GM04503 (cell line): ENCODE measurements around the gene C1R.

Experiments
- DNase-seq: peaks from one replicate; pipeline ENCODE4 v3.0.0-alpha.2; 2012; ENCODE audit warnings: low read depth

Gene C1R

DNA sequence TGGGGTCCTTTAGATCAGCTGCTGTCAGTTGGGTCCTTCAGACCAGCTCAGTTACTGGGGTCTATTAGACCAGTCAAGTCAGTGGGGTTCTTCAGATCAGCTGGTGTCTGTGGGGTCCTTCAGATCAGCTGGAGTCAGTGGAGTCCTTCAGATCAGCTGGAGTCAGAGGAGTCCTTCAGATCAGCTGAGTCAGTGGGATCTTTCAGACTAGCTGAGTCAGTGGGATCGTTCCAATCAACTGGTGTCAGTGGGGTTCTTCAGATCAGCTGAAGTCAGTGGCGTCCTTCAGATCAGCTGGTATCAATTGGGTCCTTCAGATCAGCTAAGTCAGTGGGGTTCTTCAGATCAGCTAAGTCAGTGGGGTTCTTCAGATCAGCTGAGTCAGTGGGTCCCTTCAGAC lies 59.3 kb downstream of the C1R start:
- DNase-seq = no peak

DNA sequence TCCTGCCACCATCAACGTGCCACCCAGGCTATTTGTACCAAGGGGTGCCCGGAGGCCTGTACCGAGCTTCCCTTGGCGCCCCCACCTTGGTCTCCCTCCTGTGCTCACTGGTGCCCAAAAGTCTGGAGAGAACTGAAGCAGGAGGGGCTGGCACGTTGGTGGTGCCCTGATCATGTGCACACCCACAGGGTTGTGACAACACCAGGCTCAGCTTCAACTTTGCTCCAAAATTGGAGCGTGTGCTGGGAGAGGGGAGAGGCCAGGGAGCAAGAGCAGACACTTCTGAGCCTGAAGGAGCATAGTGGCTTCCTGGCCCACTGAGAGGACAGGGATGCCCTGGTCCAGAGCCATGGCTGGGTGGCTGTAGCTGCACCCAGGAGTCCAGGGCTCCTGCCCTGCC lies 60.9 kb downstream of the C1R start:
- DNase-seq = no peak
